Esophagus muscularis mucosa (tissue), 4 donors: Measurements from ENCODE around the gene IGHMBP2. TPM values are rescaled to one million over a fixed set of nuclear protein-coding genes. Genes with fewer than 3 reads are reported as not detected.

ENCODE experiments used
- DNase-seq: peaks from one replicate; pipeline ENCODE4 v3.0.0-alpha.2; 2017; ENCODE audit errors: extremely low spot score
- H3K27ac ChIP-seq, 4 donors: fragments of 200-600 bp; sonication (generic); replicated peaks in 1 of 4; 1 replicate in 3 of 4; 2 replicates in 1 of 4; pipeline ENCODE4 v1.5.1; 2016 to 2019; ENCODE audit warnings: mild to moderate bottlenecking in 1 of 4
- H3K27me3 ChIP-seq, 4 donors: fragments of 200-600 bp; sonication (generic); one replicate each; pipeline versions ENCODE4 v1.5.1 to v1.6.0; 2016 to 2019
- H3K36me3 ChIP-seq, 4 donors: fragments of 200-600 bp; sonication (generic); one replicate each; pipeline ENCODE4 v1.5.1; 2016 to 2019
- H3K4me1 ChIP-seq, 4 donors: fragments of 200-600 bp; sonication (generic); one replicate each; pipeline ENCODE4 v1.5.1; 2016 to 2019
- H3K4me3 ChIP-seq, 4 donors: fragments of 200-600 bp; sonication (generic); 1 replicate in 2 of 4; 2 replicates in 2 of 4; pipeline ENCODE4 v1.5.1; 2016 to 2019; ENCODE audit warnings: mild to moderate bottlenecking in 4 of 4, moderate library complexity in 1 of 4
- H3K9me3 ChIP-seq, 4 donors: fragments of 200-600 bp; sonication (generic); 1 replicate in 3 of 4; 2 replicates in 1 of 4; pipeline ENCODE4 v1.5.1; 2016 to 2019
- CTCF ChIP-seq, 3 experiments: fragments of 200-600 bp in 2 of 3; fragments of 450-650 bp in 1 of 3; sonication (generic) in 2 of 3; IDR thresholded peaks; one replicate each; pipeline ENCODE4 v1.5.1; 2017 to 2019; ENCODE audit warnings: antibody characterized with exemption in 3 of 3, mild to moderate bottlenecking in 2 of 3, moderate library complexity in 1 of 3
- EP300 ChIP-seq: sonication (generic); formaldehyde crosslinking; IDR thresholded peaks from one replicate; pipeline ENCODE4 v1.6.1; 2017; ENCODE audit warnings: antibody characterized with exemption
- POLR2A ChIP-seq: fragments of 450-650 bp; IDR thresholded peaks from one replicate; pipeline ENCODE4 v1.6.1; 2017; ENCODE audit warnings: antibody characterized with exemption, moderate library complexity, mild to moderate bottlenecking, low read depth
- POLR2AphosphoS5 ChIP-seq, 2 donors: sonication (generic); formaldehyde crosslinking; IDR thresholded peaks; one replicate each; pipeline ENCODE4 v1.6.1; 2017; ENCODE audit warnings: antibody characterized with exemption in 2 of 2
- WGBS: methylation state at CpG from one replicate; pipeline ENCODE4 v1.1.5; 2018; 5-methylcytosine and 5-hydroxymethylcytosine counted together
- intact Hi-C: fragments of 100-400 bp; cut with DNase I; formaldehyde crosslinking; loops from one replicate; pipeline ENCODE4 v1.15.1; 2023
- total RNA-seq, 4 donors: library from RNA; depleted of rRNA; stranded (reverse); fragments of >200 nt; gene quantifications; one replicate each; pipeline versions ENCODE4 v1.1.0 to v1.2.1, GENCODE V29; 2016

The IGHMBP2 gene
- total RNA-seq, 4 donors from 2014 or later: 11.6 to 30.8 (median 28.0) TPM

- H3K36me3 ChIP-seq: peaks cover 91 to 100% (median 97%) of the 10 kb centered on the region in 4 donors
- TF ChIP-seq CTCF (IDR thresholded peaks at IDR 0.05) (no peak), POLR2AphosphoS5 (IDR thresholded peaks at IDR 0.05) (no peak), POLR2A (no peak), EP300 (no peak)
- no peak overlapping the region for H3K4me3 ChIP-seq
- no peak for DNase-seq
- no peaks in the 10 kb centered on the region for H3K27me3 ChIP-seq
- no peak overlapping the region for H3K27ac ChIP-seq
- 85% methylated on average over 5 of the region's 5 CpGs for WGBS
- H3K4me1 ChIP-seq: no peaks in the 10 kb centered on the region
- H3K9me3 ChIP-seq: no peaks in the 10 kb centered on the region
- intact Hi-C loops: no loop called here
Measured at GRCh38 chr11:68912254-68912653, 8.6 kb downstream of the IGHMBP2 start.

- peaks cover 90 to 100% (median 97%) of the 10 kb centered on the region in 4 donors for H3K36me3 ChIP-seq
- no peak for TF ChIP-seq POLR2A
- no peak for TF ChIP-seq EP300
- no peak for TF ChIP-seq POLR2AphosphoS5 (IDR thresholded peaks at IDR 0.05)
- no peak for TF ChIP-seq CTCF (IDR thresholded peaks at IDR 0.05)
- 90% methylated on average over 5 of the region's 5 CpGs for WGBS
- no peaks in the 10 kb centered on the region for H3K4me1 ChIP-seq
- no peak overlapping the region for H3K4me3 ChIP-seq
- intact Hi-C loops: no loop called here
- H3K9me3 ChIP-seq: no peaks in the 10 kb centered on the region
- DNase-seq: no peak
- H3K27me3 ChIP-seq: no peaks in the 10 kb centered on the region
- H3K27ac ChIP-seq: no peak overlapping the region
Measured at GRCh38 chr11:68913188-68913587, 9.5 kb downstream of the IGHMBP2 start.

- Histone ChIP-seq H3K27me3 (no peaks in the 10 kb centered on the region), H3K4me3 (no peak overlapping the region), H3K4me1 (no peaks in the 10 kb centered on the region), H3K9me3 (no peaks in the 10 kb centered on the region), H3K27ac (no peak overlapping the region), H3K36me3 (peaks cover 76 to 100% (median 97%) of the 10 kb centered on the region in 4 donors)
- TF ChIP-seq POLR2A (no peak), POLR2AphosphoS5 (IDR thresholded peaks at IDR 0.05) (no peak), EP300 (no peak), CTCF (IDR thresholded peaks at IDR 0.05) (no peak)
- 95% methylated on average over 15 of the region's 15 CpGs for WGBS
- intact Hi-C loops: no loop called here
- no peak for DNase-seq
Measured at GRCh38 chr11:68914761-68915160, 11.1 kb downstream of the IGHMBP2 start.

GRCh38 chr11:68916439-68916838 is 12.7 kb downstream of the IGHMBP2 start:
- TF ChIP-seq EP300: no peak
- TF ChIP-seq POLR2A: no peak
- no peak for TF ChIP-seq CTCF (IDR thresholded peaks at IDR 0.05)
- no peak for TF ChIP-seq POLR2AphosphoS5 (IDR thresholded peaks at IDR 0.05)
- no peaks in the 10 kb centered on the region for H3K27me3 ChIP-seq
- H3K4me3 ChIP-seq: no peak overlapping the region
- H3K27ac ChIP-seq: no peak overlapping the region
- no peaks in the 10 kb centered on the region for H3K9me3 ChIP-seq
- DNase-seq: no peak
- WGBS: 91% methylated on average over 13 of the region's 13 CpGs
- intact Hi-C loops: no loop called here
- H3K4me1 ChIP-seq: peaks cover 0 to 12% (median 5%) of the 10 kb centered on the region in 4 donors
- peaks cover 59 to 99% (median 94%) of the 10 kb centered on the region in 4 donors for H3K36me3 ChIP-seq

- 53% methylated on average over 3 of the region's 3 CpGs for WGBS
- H3K27ac ChIP-seq: peak overlapping the region; percentile 75 to 93 (median 88)
- peaks cover 0 to 83% (median 63%) of the 10 kb centered on the region in 4 donors for H3K36me3 ChIP-seq
- intact Hi-C loops: no loop called here
- no peaks in the 10 kb centered on the region for H3K27me3 ChIP-seq
- peaks cover 0 to 20% (median 11%) of the 10 kb centered on the region in 4 donors for H3K9me3 ChIP-seq
- TF ChIP-seq POLR2AphosphoS5 (IDR thresholded peaks at IDR 0.05) (no peak), EP300 (no peak), CTCF (IDR thresholded peaks at IDR 0.05) (no peak), POLR2A (no peak)
- DNase-seq: no peak
- no peak overlapping the region for H3K4me3 ChIP-seq
- H3K4me1 ChIP-seq: peaks cover 20 to 54% (median 42%) of the 10 kb centered on the region in 4 donors
Measured at GRCh38 chr11:68923614-68924013, 19.9 kb downstream of the IGHMBP2 start.
